GM20000 (cell line): Measurements from ENCODE around the gene FAM3A.

Experiments used
- DNase-seq: peaks from one replicate; pipeline ENCODE4 v3.0.0; 2012; ENCODE audit warnings: low spot score
- CTCF ChIP-seq: IDR thresholded peaks from 2 replicates; pipeline ENCODE4 v1.5.1; 2012; ENCODE audit warnings: mild to moderate bottlenecking, control low read depth; ENCODE audit errors: extremely low read depth, missing control alignments

The FAM3A gene

GRCh38 chrX:154458954-154459778 lies 56.9 kb downstream of the FAM3A start:
- no peak for DNase-seq
- TF ChIP-seq CTCF, result no peak

DNA sequence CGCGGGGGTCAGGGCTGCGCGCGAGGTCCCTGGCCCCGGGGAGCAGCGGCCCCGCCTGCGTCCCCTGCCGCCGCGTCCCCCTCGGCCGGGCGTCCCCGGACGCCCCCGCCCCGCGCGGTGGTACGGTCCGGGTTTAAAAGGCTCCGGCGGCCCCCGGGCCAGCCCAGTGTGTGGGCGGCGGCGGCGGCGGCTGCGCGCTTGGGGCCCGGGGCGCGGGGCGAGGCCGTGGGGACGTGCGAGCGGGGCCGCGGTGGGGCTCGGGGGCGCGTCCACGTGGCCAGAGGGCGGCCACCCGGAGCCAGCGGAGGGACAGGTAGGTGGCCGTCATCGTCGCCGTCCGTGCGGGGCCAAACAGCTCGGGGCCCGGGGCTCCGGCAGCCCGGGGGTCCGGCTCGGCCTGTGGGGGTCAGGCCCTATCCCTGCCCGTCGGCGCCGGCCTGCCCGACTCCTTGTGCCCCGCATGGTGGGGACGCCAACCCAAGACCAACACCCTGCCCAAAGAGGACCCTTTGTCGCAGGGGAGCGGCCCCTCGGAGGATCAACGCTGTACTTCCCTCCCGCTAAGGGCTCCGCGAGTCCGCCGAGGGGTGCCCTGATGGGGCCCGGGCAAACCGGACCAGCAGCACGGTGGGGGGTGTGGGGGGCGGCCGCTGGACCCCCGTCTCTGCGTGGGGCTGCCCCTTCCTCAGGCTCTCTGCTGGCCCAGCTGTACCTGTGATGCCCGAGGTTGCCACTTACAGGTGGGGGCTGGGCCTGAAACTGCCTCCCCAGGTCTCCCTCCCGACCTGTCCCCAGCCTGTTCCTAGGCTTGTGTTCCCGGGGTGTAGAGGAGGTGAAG lies 57.7 kb downstream of the FAM3A start, which contains the start of gene PLXNA3:
Gene PLXNA3, plus strand, starts transcription at position 166 of the 838 bp plus-strand sequence. CDS start 1,903 bp downstream, outside the sequence.
- no peak for TF ChIP-seq CTCF
- DNase-seq, result peak; percentile 91

GRCh38 chrX:154457491-154458115 lies 58.4 kb downstream of the FAM3A start:
- TF ChIP-seq CTCF, result no peak
- DNase-seq, result peak; percentile 91
